Mesendoderm (in vitro differentiated cells): ENCODE data around the gene OR2Z1. TPM values are rescaled to one million over a fixed set of nuclear protein-coding genes. Genes with fewer than 3 reads are reported as not detected.
"Not testable (repeated sequence)": the region's sequence is repeated elsewhere in the genome, so short reads cannot be mapped to it uniquely, and the experiment has no call there.

Experiments
- DNase-seq: peaks from one replicate; pipeline ENCODE4 v3.0.0; 2013
- H2AK5ac ChIP-seq: 2 replicates; pipeline ENCODE4 v1.6.1; 2013; ENCODE audit warnings: low read length, inconsistent platforms
- H2BK120ac ChIP-seq: 2 replicates; pipeline ENCODE4 v1.6.1; 2013; ENCODE audit warnings: low read depth, mild to moderate bottlenecking, low read length, moderate library complexity, mixed read lengths
- H2BK15ac ChIP-seq: replicated peaks from 2 replicates; pipeline ENCODE4 v1.6.1; 2013; ENCODE audit warnings: low read depth, mild to moderate bottlenecking, moderate library complexity
- H2BK5ac ChIP-seq: 2 replicates; pipeline ENCODE4 v1.6.1; 2013; ENCODE audit warnings: low read length, inconsistent platforms
- H3K18ac ChIP-seq: 2 replicates; pipeline ENCODE4 v1.6.1; 2013; ENCODE audit warnings: mild to moderate bottlenecking, low read length, mixed read lengths
- H3K23ac ChIP-seq: one replicate; pipeline ENCODE4 v1.6.1; 2013; ENCODE audit warnings: low read length
- H3K27ac ChIP-seq: 2 replicates; pipeline ENCODE4 v1.5.1; 2013; ENCODE audit warnings: low read depth, mild to moderate bottlenecking, inconsistent platforms, low read length, moderate library complexity
- H3K27me3 ChIP-seq: 2 replicates; pipeline ENCODE4 v1.6.1; 2013; ENCODE audit warnings: low read length, control low read depth, mild to moderate bottlenecking, inconsistent platforms; ENCODE audit not compliant: insufficient read depth, poor library complexity
- H3K36me3 ChIP-seq: 2 replicates; pipeline ENCODE4 v1.6.1; 2013; ENCODE audit warnings: low read length, inconsistent platforms; ENCODE audit not compliant: control insufficient read depth, insufficient read depth
- H3K4ac ChIP-seq: one replicate; pipeline ENCODE4 v1.6.1; 2013; ENCODE audit warnings: low read depth, mild to moderate bottlenecking, low read length, moderate library complexity
- H3K4me1 ChIP-seq: 2 replicates; pipeline ENCODE4 v1.6.1; 2013; ENCODE audit warnings: low read depth, low read length, inconsistent platforms; ENCODE audit not compliant: control insufficient read depth
- H3K4me2 ChIP-seq: 2 replicates; pipeline ENCODE4 v1.6.1; 2013; ENCODE audit warnings: low read length
- H3K4me3 ChIP-seq: 2 replicates; pipeline ENCODE4 v1.5.1; 2013; ENCODE audit warnings: mild to moderate bottlenecking, low read length
- H3K56ac ChIP-seq: one replicate; pipeline ENCODE4 v1.6.1; 2013; ENCODE audit warnings: low read length
- H3K79me1 ChIP-seq: 2 replicates; pipeline ENCODE4 v1.6.1; 2013; ENCODE audit warnings: low read length, inconsistent platforms
- H3K79me2 ChIP-seq: 2 replicates; pipeline ENCODE4 v1.6.1; 2013; ENCODE audit warnings: mild to moderate bottlenecking, low read length; ENCODE audit not compliant: control insufficient read depth, insufficient read depth
- H3K9ac ChIP-seq: 2 replicates; pipeline ENCODE4 v1.6.1; 2013; ENCODE audit warnings: low read length, inconsistent platforms
- H4K5ac ChIP-seq: one replicate; pipeline ENCODE4 v1.6.1; 2013; ENCODE audit warnings: low read length
- H4K8ac ChIP-seq: one replicate; pipeline ENCODE4 v1.6.1; 2013; ENCODE audit warnings: low read depth, mild to moderate bottlenecking, control low read depth, low read length, moderate library complexity
- WGBS: extraction: QIAGEN DNeasy Blood & Tissue Kit; methylation state at CpG from one replicate; pipeline ENCODE4 v1.1.7; 2013; ENCODE audit warnings: low lambda C conversion rate, missing lambda C conversion rate; ENCODE audit not compliant: insufficient coverage; ENCODE audit errors: extremely low coverage; 5-methylcytosine and 5-hydroxymethylcytosine counted together
- small RNA-seq: library from polyadenylated mRNA; stranded (forward); fragments of <200 nt; extraction: miRNeasy Mini kit (QIAGEN cat#:217004); gene quantifications from one replicate; pipeline ENCODE3, GENCODE V24; 2013; ENCODE audit not compliant: insufficient read depth

The OR2Z1 gene

DNA sequence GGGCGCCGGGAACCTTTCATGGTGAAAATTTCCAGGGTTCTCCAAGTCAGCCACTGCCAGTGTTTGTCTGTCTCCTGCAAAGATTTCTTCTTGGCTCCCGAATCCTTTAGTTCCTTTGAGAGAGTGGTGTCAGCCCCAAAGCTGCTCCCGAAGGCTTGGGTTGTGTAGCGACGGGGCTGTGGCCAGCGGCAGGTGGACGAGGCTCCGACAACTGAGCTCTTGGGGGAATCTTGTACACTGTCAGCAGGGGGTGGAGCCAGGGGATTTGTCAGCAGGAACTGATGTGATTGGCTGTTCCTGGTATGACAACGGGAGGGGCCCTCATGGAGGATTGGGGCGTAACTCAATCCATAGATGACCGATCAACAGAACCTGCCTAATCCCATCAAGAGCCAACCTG, 52.2 kb downstream of the OR2Z1 start:
- H3K36me3 ChIP-seq, H3K23ac ChIP-seq, H3K18ac ChIP-seq, H3K9ac ChIP-seq, H3K79me2 ChIP-seq, H3K27ac ChIP-seq, DNase-seq, H4K5ac ChIP-seq, H3K4me1 ChIP-seq, H3K27me3 ChIP-seq, H3K4me2 ChIP-seq, H2BK120ac ChIP-seq, H2BK15ac ChIP-seq, H3K79me1 ChIP-seq, H4K8ac ChIP-seq, H3K56ac ChIP-seq, H2BK5ac ChIP-seq, H3K4ac ChIP-seq, H3K4me3 ChIP-seq, H2AK5ac ChIP-seq: not testable (repeated sequence)
- WGBS: no CpG with 5 or more reads among the region's 12 CpGs

Small RNA genes within 50 kb of the gene (small RNA-seq; reads per million reads assigned to genes)
- gene AC012616.1: not detected
